ENCODE results near the gene NXPE3. TPM values are rescaled to one million over a fixed set of nuclear protein-coding genes. Genes with fewer than 3 reads are reported as not detected.

Gene NXPE3
- total and polyA plus RNA-seq, 9 of the 15 experiments (the other 6 are each of a cell fraction or from before 2014, with no cell fraction given) = 0.25 to 2.5 (median 0.95) TPM

- TF ChIP-seq BHLHE40 (IDR thresholded peaks at IDR 0.05; ENCODE audit: low read length) (no peak), ZNF766 (CRISPR knock-in tag; conservative IDR thresholded peaks at IDR 0.05) (no peak), ZNF384 (IDR thresholded peaks at IDR 0.05; ENCODE audit: low read depth, low read length) (peak; percentile 74), PBX2 (CRISPR knock-in tag; IDR thresholded peaks at IDR 0.05; ENCODE audit: low read depth) (no peak), PBX2 (tag; conservative IDR thresholded peaks at IDR 0.05; ENCODE audit: low read depth) (peak; percentile 73), ETV5 (CRISPR knock-in tag; IDR thresholded peaks at IDR 0.05; ENCODE audit: low read depth) (no peak)
- TF ChIP-seq, protein P1, sequence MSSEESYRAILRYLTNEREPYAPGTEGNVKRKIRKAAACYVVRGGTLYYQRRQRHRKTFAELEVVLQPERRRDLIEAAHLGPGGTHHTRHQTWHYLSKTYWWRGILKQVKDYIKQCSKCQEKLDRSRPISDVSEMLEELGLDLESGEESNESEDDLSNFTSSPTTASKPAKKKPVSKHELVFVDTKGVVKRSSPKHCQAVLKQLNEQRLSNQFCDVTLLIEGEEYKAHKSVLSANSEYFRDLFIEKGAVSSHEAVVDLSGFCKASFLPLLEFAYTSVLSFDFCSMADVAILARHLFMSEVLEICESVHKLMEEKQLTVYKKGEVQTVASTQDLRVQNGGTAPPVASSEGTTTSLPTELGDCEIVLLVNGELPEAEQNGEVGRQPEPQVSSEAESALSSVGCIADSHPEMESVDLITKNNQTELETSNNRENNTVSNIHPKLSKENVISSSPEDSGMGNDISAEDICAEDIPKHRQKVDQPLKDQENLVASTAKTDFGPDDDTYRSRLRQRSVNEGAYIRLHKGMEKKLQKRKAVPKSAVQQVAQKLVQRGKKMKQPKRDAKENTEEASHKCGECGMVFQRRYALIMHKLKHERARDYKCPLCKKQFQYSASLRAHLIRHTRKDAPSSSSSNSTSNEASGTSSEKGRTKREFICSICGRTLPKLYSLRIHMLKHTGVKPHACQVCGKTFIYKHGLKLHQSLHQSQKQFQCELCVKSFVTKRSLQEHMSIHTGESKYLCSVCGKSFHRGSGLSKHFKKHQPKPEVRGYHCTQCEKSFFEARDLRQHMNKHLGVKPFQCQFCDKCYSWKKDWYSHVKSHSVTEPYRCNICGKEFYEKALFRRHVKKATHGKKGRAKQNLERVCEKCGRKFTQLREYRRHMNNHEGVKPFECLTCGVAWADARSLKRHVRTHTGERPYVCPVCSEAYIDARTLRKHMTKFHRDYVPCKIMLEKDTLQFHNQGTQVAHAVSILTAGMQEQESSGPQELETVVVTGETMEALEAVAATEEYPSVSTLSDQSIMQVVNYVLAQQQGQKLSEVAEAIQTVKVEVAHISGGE (CRISPR knock-in tag; IDR thresholded peaks at IDR 0.05) = no peak
- TF ChIP-seq, protein P2, sequence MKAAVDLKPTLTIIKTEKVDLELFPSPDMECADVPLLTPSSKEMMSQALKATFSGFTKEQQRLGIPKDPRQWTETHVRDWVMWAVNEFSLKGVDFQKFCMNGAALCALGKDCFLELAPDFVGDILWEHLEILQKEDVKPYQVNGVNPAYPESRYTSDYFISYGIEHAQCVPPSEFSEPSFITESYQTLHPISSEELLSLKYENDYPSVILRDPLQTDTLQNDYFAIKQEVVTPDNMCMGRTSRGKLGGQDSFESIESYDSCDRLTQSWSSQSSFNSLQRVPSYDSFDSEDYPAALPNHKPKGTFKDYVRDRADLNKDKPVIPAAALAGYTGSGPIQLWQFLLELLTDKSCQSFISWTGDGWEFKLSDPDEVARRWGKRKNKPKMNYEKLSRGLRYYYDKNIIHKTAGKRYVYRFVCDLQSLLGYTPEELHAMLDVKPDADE (conservative IDR thresholded peaks at IDR 0.05; ENCODE audit: control insufficient read depth, low read depth, low read length) = no peak
Measured at GRCh38 chr3:101809178-101810021, 30.4 kb downstream of the NXPE3 start (continued).

Measured in K562 (cell line).